GM12891 (cell line): Measurements from ENCODE around the gene ACSL3.

Experiments
- POLR2A ChIP-seq: IDR thresholded peaks from 2 replicates; pipeline ENCODE4 v1.6.1; 2011; ENCODE audit warnings: low read depth, low read length, control low read depth
- POLR2AphosphoS5 ChIP-seq: IDR thresholded peaks from 2 replicates; pipeline ENCODE4 v1.6.1; 2011; ENCODE audit warnings: low read depth, low read length, control low read depth
- TAF1 ChIP-seq: IDR thresholded peaks from 2 replicates; pipeline ENCODE4 v1.6.1; 2011; ENCODE audit warnings: low read depth, low read length, control low read depth

- TF ChIP-seq POLR2AphosphoS5 (no peak), TAF1 (no peak), POLR2A (no peak)
These were observed 42.7 kb downstream of the ACSL3 start for GRCh38 chr2:222903234-222904220.
